Measurements from ENCODE around the gene IRF7.

- TF ChIP-seq CTCF (conservative IDR thresholded peaks at IDR 0.05; ENCODE audit: low read depth, low read length) (no peak), EZH2 (IDR thresholded peaks at IDR 0.05; ENCODE audit: borderline replicate concordance, low read depth, low read length, poor library complexity, severe bottlenecking) (no peak)
Measured at GRCh38 chr11:640021-640706, 24.4 kb upstream of the IRF7 start.

All from A673 (cell line).